AG04450 (cell line): ENCODE measurements around the gene STX2. TPM values are rescaled to one million over a fixed set of nuclear protein-coding genes. Genes with fewer than 3 reads are reported as not detected.

Source experiments
- CTCF ChIA-PET: fragments of 300-600, 350-600 bp; formaldehyde crosslinking; extraction: SDS; loops from one replicate; lab custom pipeline; 2022; ENCODE audit warnings: antibody characterized with exemption, inconsistent platforms; lab: Charles Lee
- POLR2A ChIA-PET: fragments of 350-600 bp; formaldehyde crosslinking; extraction: SDS; loops from one replicate; lab custom pipeline; 2021; ENCODE audit warnings: antibody characterized with exemption, inconsistent platforms; lab: Yijun Ruan, JAX
- DNase-seq: peaks from one replicate; pipeline ENCODE4 v3.0.0-alpha.2; 2011; ENCODE audit warnings: low read depth, low spot score
- H3K27ac ChIP-seq: one replicate; pipeline ENCODE4 v1.5.1; 2012; ENCODE audit warnings: low read depth, low read length, control low read depth
- H3K27me3 ChIP-seq: one replicate; pipeline ENCODE4 v1.6.0; 2012; ENCODE audit warnings: low read length; ENCODE audit not compliant: control insufficient read depth, insufficient read depth
- H3K4me3 ChIP-seq: 2 replicates; pipeline ENCODE4 v1.5.1; 2011; ENCODE audit warnings: mild to moderate bottlenecking, low read depth, low read length, control low read depth
- H3K9me3 ChIP-seq: 2 replicates; pipeline ENCODE4 v1.5.1; 2012; ENCODE audit warnings: low read length; ENCODE audit not compliant: control insufficient read depth, insufficient read depth
- polyA plus RNA-seq: library from polyadenylated mRNA; depleted of rRNA; stranded (reverse); fragments of >200 nt; gene quantifications from 2 replicates; pipeline ENCODE4 v1.2.3, GENCODE V29; 2011
- TF ChIP-seq, protein P1 (sequence below): IDR thresholded peaks from 2 replicates; pipeline ENCODE4 v1.5.1; 2011; ENCODE audit warnings: low read depth, low read length, control low read depth, inconsistent platforms

The STX2 gene
- polyA plus RNA-seq, 1 experiment, result 42.8 TPM

DNA sequence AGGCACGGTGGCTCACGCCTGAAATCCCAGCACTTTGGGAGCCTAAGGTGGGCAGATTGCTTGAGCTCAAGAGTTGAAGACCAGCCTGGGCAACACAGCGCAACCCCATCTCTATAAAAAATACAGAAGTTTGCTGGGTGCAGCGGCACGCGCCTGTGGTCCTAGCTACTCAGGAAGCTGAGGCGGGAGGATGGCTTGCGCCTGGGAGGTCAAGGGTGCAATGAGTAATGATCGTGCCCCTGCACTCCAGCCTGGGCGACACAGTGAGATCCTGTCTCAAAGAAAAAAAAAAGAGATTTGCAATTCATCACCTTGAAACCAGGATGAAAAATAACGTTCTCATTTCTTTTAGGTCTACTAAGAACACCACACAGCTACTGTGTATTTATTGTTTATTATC is 4.0 kb downstream of the STX2 start:
- POLR2A ChIA-PET, result interaction anchor here (1.2 kb wide), 1 partner anchor 59 kb away, joined by 3 read pairs; no protein-coding TSS in a partner anchor
- CTCF ChIA-PET, result interaction anchor here (1.1 to 5.8 kb wide), 2 partner anchors 10 to 15 kb away, joined by 3 to 46 read pairs; no protein-coding TSS in a partner anchor

DNA sequence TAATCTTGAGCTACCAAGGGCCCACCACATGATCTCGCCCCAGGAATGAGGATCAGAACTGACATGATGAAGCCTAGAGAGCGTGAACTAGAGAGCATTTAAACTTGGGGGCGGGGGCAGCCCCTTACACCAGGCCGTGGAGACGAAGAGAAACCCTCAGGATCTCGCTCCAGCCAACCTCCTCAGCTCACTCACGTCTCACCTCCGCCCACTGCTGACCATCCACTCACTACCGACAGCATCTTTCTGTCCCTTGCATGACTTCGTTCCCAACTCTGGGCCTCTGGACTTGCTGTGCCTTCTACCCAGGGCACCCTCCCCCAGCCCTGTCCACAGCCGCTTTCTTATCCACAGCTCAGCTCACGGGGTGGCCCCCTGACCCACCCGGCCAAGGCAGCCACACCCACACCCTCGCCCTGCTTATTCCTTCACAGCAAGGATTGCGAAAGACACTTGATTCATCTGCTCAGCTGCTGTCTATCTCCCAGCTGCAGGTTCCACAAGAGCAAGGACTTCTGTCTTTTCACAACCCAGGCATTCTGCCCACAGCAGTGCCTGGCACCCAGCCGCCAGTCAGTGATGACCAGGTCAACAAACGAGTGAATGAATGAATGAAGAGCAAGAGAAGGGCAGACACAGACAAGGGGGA is 6.4 kb downstream of the STX2 start:
- POLR2A ChIA-PET, result no interaction called here
- DNase-seq, result no peak
- H3K27ac ChIP-seq, result peak overlapping the region; percentile 31
- no peak overlapping the region for H3K4me3 ChIP-seq
- TF ChIP-seq, protein P1, sequence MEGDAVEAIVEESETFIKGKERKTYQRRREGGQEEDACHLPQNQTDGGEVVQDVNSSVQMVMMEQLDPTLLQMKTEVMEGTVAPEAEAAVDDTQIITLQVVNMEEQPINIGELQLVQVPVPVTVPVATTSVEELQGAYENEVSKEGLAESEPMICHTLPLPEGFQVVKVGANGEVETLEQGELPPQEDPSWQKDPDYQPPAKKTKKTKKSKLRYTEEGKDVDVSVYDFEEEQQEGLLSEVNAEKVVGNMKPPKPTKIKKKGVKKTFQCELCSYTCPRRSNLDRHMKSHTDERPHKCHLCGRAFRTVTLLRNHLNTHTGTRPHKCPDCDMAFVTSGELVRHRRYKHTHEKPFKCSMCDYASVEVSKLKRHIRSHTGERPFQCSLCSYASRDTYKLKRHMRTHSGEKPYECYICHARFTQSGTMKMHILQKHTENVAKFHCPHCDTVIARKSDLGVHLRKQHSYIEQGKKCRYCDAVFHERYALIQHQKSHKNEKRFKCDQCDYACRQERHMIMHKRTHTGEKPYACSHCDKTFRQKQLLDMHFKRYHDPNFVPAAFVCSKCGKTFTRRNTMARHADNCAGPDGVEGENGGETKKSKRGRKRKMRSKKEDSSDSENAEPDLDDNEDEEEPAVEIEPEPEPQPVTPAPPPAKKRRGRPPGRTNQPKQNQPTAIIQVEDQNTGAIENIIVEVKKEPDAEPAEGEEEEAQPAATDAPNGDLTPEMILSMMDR, result no peak
- CTCF ChIA-PET, result interaction anchor here (1.0 kb wide), 1 partner anchor 12 kb away, joined by 5 read pairs; no protein-coding TSS in a partner anchor
- H3K27me3 ChIP-seq, result no peaks in the 10 kb centered on the region
- no peaks in the 10 kb centered on the region; the same call in 1 of the 2 replicates for H3K9me3 ChIP-seq

More for the DNA sequence above, 4.0 kb downstream of the STX2 start:
- TF ChIP-seq, protein P1, result no peak
- H3K27ac ChIP-seq, result no peak overlapping the region
- H3K4me3 ChIP-seq, result no peak overlapping the region
- no peaks in the 10 kb centered on the region for H3K9me3 ChIP-seq
- DNase-seq, result no peak
- no peaks in the 10 kb centered on the region for H3K27me3 ChIP-seq

DNA sequence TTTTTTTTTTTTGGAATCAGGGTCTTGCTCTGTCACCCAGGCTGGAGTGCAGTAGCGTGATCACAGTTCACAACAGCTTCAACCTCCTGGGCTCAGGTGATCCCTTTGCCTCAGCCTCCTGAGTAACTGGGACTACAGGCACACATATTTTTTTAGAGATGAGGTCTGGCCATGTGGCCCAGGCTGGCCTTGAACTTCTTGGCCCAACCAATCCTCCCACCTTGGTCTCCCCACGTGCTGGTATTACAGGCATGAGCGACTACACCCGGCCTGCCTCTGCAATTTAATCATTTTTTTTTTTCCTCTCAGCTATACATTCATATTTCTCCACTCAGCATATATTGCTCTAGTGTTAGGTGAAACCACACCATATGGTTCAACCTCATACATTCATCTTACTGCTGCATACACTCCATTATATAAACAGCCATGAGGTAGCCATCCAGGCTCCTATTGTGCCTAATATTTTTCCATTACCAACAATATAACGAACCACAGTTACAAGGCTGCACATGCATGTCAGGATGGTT is 7.1 kb downstream of the STX2 start:
- TF ChIP-seq, protein P1, result no peak
- ChIA-PET CTCF (interaction anchor here (1.0 kb wide), 2 partner anchors 11 to 12 kb away, joined by 3 to 5 read pairs; no protein-coding TSS in a partner anchor), POLR2A (interaction anchor here (1.8 kb wide), 1 partner anchor 56 kb away, joined by 5 read pairs; no protein-coding TSS in a partner anchor)
- no peak overlapping the region for H3K4me3 ChIP-seq
- no peaks in the 10 kb centered on the region; the same call in 1 of the 2 replicates for H3K9me3 ChIP-seq
- H3K27me3 ChIP-seq, result no peaks in the 10 kb centered on the region
- no peak for DNase-seq
- no peak overlapping the region for H3K27ac ChIP-seq

DNA sequence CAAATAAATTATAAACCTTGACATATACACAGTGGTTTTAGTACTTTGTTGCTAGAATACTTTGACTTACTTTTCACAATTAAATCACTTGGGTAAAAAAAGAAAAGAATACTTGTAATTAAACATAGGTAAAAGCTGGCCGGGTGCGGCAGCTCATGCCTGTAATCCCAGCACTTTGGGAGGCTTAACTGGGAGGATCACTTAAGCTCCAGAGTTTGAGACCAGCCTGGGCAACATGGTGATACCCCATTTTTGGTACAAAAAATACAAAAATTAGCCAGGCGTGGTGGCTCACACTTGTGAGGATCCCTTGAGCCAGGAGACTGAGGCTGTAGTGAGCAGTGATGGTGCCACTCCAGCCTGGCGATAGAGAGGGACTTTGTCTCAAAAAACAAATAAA is 7.8 kb downstream of the STX2 start:
- DNase-seq, result no peak
- CTCF ChIA-PET, result interaction anchor here (1.0 kb wide), 1 partner anchor 11 kb away, joined by 3 read pairs; no protein-coding TSS in a partner anchor
- H3K4me3 ChIP-seq, result no peak overlapping the region
- peaks cover 2% of the 10 kb centered on the region for H3K9me3 ChIP-seq
- TF ChIP-seq, protein P1, result no peak
- H3K27me3 ChIP-seq, result no peaks in the 10 kb centered on the region
- POLR2A ChIA-PET, result interaction anchor here (0.9 to 1.8 kb wide), 2 partner anchors 35 to 55 kb away, joined by 3 to 5 read pairs; no protein-coding TSS in a partner anchor
- H3K27ac ChIP-seq, result no peak overlapping the region

DNA sequence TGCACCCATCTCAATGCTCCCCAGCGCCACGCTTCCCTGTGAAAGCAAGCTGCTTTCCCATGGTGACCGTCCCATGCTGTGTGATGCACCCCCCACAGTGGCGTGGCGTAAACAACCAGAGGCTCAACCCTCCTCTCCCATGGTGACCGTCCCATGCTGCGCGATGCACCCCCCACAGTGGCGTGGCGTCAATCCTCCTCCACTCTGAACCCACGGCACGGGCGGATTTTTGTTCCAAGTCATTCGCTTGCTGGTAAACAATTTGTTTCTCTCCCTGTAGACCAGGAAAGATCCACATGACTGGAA is 8.9 kb downstream of the STX2 start:
- Histone ChIP-seq H3K27ac (no peak overlapping the region), H3K9me3 (peaks cover 4% of the 10 kb centered on the region), H3K27me3 (no peaks in the 10 kb centered on the region), H3K4me3 (no peak overlapping the region)
- ChIA-PET CTCF (interaction anchor here (1.6 kb wide), 1 partner anchor 9 kb away, joined by 4 read pairs; the partner anchor contains the start of gene STX2), POLR2A (interaction anchor here (1.8 kb wide), 1 partner anchor 54 kb away, joined by 5 read pairs; no protein-coding TSS in a partner anchor)
- TF ChIP-seq, protein P1, result no peak
- no peak for DNase-seq
